ENCODE results near the gene KCTD20.
"Not testable (repeated sequence)": the region's sequence is repeated elsewhere in the genome, so short reads cannot be mapped to it uniquely, and the experiment has no call there.

KCTD20 gene
- 89.1 reads per million, percentile 80 among the genes with 10 or more reads in this experiment for total RNA-seq

DNA sequence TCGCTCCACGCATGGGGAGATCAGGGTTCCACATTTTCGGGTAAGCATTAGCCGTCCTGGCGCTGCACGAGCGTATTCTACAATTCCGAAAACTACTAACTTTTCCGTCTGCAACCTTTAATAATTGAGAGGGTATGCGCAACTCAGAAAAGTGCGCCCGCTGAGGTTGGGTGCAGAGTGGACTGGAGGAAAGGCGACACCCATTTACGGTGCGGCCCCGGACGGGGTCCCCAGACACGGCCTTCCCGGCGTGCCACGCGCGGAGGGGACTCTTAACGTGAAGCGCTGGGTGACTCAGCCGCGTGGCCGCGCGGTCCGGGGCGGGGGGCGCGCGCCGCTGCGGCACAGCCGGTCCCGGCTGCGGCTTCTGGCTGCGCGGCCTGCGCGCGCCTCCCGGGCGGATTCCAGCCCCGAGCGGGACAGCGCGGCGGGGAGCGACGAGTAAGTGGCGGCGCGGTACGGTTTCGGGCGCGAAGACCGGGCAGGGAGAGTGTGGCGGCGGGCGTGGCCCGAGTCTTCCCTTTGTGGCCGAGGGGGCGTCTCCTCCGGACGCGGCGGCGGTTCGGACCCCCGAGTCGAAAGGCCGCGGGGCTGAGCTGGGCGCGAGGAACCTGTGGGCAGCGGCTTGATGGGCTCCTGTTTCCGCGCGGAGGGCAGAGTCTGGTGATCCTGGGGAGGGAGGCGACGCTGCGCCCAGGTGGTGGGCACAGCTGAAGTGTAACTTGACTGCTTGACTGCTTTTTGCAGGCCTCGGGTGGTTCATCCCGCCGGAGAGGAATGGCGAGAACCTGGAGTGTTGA lies at the start of gene KCTD20, which contains the start of gene PXT1:
KCTD20 (plus strand) TSS at position 330 of the 800 bp plus-strand sequence. CDS start 27,098 bp downstream, outside the sequence.
PXT1 (minus strand) TSS at position 184 of the 800 bp plus-strand sequence. CDS start 16,772 bp downstream, outside the sequence.
- peak; percentile 76 for DNase-seq

DNA sequence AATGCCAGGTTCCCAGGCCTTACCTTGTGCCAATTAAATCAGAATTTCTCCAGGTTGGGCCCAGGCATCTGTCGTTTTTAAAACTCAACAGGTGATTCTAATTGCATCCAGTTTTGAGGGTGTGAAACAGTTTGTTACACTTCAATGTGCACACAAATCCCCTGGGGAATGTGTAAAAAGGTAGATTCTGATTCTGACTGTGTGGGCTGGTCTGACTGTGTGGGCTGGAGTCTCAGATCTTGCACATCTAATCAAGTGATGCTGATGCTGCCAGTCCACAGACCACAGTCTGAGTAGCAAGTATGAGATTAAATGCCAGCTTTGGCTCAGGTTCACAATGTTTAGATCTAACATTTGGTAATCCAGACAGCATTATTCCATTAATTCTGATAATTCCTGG lies 42.8 kb upstream of the KCTD20 start:
- DNase-seq = no peak

DNA sequence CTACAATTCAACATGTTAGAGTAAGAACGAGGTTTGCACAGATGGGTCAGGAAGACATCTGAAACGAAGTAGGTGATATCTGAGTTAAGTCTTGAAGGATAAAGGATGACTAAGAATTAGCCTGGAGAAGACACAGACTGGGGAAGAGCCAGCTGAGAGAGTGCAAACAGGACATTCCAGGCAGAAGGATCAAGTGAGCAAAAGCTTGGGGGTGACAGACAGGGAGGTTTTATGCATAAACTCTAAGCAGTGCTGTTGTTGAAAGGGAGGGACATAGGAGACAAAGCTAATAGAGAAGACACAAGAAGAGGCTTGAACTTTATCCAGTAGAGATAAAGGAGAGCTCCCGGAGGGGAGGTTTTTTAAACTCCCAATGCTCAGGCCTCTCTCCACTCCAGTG lies 40.3 kb upstream of the KCTD20 start:
- DNase-seq = no peak

DNA sequence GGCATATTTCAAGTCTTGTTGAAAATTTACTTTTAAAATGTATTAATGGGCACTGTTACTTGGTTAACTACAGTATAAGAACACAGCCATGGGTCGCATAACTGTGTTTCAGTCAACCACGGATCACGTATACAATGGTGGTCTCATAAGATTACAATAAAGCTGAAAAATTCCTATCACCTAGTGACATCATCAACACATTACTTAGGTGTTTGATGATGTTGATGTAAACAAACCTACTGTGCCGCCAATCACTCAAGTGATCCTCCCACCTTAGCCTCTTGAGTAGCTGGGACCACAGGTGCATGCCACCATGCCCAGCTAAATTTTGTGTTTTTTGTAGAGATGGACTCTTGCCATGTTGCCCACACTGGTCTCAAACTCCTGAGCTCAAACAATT lies 38.6 kb upstream of the KCTD20 start:
- no peak for DNase-seq

DNA sequence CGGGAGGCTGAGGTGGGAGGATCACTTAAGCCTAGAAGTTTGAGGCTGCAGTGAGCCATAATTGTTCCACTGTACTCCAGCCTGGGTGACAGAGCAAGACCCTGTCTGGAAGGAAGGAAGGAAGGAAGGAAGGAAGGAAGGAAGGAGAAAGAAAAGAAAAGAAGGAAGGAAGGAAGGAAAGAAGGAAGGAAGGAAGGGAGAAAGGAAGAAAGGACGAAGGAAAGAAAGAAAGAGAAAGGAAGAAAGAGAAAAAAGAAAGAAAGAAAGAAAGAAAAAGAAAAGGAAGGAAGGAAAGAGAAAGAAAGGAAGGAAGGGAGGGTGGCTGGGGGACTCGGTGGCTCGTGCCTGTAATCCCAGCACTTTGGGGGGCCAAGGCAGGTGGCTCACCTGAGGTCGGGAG lies 33.1 kb upstream of the KCTD20 start:
- DNase-seq = not testable (repeated sequence)

- DNase-seq = no peak
Observed at GRCh38 chr6:36413489-36414480, 29.0 kb upstream of the KCTD20 start.

- DNase-seq = no peak
Observed at GRCh38 chr6:36414481-36414880, 28.3 kb upstream of the KCTD20 start.

GRCh38 chr6:36418558-36418957 lies 24.2 kb upstream of the KCTD20 start:
- no peak for DNase-seq

GRCh38 chr6:36419310-36419709 lies 23.5 kb upstream of the KCTD20 start:
- no peak for DNase-seq

DNA sequence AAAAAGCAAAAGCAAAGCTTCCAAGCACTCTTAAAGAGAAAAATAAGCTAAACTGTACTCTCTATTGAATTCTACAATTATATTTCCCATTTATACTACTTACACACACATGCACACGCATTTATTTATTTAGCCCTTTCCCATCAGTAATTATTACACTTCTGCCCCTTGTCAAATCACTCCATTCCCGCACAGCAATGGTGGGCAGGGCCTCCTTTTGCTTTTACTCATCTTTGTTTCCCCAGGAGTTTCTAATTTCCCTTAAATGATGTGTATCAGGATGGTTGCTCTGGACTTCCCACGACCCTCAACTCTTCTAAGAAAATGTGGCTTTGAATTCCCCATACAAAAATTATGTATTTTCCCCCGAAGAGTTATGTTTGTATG lies 20.1 kb upstream of the KCTD20 start:
- DNase-seq = no peak

DNA sequence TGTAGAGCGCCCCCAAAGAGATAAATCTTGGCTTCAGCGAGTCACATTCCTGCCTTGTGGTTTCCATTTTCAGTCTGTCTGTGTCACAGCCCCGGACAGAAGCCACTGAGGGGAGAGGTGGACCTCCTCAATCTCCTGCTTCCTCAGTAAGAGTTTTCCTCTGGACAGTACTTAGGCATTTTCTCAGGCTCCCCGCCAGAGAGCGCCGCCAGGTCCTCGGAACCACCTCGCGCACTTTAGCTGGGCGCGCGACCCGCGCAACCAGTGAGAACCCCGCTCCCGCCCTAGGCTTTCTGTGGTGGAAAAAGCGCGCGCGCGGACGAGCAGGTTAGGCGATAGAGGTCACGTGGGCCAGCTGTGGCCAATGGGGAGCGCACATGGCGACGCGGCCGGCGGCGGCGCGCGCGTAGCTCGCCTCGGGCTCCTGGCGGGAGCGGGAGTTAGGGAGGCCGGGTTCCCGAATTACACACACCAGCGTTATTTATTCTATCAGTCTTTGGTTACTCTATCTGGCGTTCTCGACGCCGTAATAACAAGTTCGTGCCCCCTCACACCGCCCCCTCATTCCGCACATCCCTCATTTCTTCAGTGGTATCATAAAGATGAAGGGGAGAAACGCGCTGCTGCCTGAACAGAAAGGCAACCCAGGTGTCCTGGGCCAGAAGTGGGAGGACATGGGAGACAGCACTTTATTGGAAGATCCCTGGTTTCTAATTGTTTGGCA lies 19.5 kb upstream of the KCTD20 start:
- peak; percentile 99 for DNase-seq

DNA sequence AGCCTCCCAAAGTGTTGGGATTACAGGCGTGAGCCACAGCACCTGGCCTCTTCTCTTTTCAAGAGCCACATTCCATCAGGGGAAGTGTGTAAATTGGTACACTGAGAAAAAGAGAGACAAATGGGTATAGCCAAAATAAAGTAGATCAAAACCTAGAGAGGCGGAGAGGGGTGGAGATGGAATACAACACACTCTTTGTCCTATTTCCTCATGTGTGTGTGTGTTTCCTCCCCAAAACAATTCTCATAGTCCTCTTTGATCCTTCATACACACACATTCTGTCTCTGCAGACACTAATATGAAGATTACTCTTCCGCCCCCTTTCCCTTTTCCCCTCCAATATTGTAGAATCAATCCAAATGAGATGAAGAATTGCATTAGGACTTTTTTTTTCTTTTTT lies 16.2 kb upstream of the KCTD20 start:
- DNase-seq = no peak

DNA sequence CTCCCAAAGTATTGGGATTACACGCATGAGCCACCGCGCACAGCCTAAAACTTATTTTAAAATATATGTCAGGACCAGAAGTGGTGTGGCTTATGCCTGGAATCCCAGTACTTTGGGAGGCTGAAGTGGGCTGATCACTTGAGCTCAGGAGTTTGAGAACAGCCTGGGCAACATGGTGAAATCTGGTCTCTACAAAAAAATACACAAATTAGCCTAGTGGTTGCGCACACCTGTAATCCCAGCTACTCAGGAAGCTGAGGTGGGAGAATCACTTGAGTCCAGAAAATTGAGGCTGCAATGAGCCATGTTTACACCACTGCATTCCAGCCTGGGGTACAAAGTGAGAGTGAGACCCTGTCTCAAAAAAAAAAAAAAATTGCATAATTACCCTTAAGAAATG lies 13.9 kb upstream of the KCTD20 start:
- no peak for DNase-seq

GRCh38 chr6:36430351-36430750 lies 12.4 kb upstream of the KCTD20 start:
- DNase-seq = no peak

DNA sequence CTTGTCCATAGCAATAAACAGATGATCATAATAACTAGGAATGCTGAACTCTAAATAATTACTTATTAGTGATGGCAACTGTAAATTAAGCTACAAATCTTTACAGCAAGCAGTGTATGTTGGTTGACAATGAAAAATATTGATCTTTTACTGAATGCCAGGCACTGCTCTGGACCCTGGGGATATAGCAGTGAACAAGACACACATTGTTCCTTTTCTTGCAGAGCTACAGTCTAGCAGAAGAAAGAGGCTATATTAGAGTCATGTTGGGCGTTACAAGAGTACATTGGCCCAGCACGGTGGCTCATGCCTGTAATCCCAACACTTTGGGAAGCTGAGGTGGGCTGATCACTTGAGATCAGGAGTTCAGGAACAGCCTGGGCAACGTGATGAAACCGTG lies 11.6 kb upstream of the KCTD20 start:
- no peak for DNase-seq

GRCh38 chr6:36432151-36432671 lies 10.6 kb upstream of the KCTD20 start:
- DNase-seq = no peak

- no peak for DNase-seq
Observed at GRCh38 chr6:36436466-36436865, 6.3 kb upstream of the KCTD20 start.

DNA sequence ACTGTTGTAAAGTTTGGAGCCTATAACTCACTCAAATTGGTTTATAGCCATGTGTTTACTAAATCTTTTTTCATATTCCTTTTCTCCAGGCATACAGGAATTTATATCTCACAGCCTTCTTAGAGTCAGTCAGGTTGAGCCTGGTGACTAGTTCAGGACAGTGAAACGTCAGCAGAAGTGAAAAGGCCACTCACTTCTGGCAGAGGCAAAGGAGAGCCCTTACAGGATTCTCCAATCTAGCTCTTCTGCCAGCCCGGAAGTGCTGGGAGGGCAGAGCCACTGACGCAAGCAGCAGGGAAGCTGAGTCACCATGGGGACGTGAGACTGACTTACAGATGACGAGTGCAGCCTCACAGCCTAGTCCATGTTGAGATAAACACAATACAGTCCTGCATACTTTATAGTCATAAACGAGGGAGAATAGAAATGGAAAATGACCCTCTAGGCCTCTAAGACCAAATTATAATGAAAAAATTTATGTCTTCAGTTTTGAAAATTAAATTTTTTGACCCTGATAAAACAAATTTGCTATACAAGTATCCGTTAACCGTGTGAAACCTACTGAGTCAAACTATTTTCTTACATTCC lies 1.4 kb upstream of the KCTD20 start:
- DNase-seq = peak; percentile 80

- DNase-seq = no peak
Observed at GRCh38 chr6:36442103-36442670, 613 bp upstream of the KCTD20 start.

GRCh38 chr6:36443471-36444428 lies 950 bp downstream of the KCTD20 start:
- DNase-seq = no peak

Measured in effector CD4-positive, alpha-beta T cell (primary cell).